ENCODE results near the gene ABCA7. TPM values are rescaled to one million over a fixed set of nuclear protein-coding genes. Genes with fewer than 3 reads are reported as not detected.

ABCA7 gene, protein sequence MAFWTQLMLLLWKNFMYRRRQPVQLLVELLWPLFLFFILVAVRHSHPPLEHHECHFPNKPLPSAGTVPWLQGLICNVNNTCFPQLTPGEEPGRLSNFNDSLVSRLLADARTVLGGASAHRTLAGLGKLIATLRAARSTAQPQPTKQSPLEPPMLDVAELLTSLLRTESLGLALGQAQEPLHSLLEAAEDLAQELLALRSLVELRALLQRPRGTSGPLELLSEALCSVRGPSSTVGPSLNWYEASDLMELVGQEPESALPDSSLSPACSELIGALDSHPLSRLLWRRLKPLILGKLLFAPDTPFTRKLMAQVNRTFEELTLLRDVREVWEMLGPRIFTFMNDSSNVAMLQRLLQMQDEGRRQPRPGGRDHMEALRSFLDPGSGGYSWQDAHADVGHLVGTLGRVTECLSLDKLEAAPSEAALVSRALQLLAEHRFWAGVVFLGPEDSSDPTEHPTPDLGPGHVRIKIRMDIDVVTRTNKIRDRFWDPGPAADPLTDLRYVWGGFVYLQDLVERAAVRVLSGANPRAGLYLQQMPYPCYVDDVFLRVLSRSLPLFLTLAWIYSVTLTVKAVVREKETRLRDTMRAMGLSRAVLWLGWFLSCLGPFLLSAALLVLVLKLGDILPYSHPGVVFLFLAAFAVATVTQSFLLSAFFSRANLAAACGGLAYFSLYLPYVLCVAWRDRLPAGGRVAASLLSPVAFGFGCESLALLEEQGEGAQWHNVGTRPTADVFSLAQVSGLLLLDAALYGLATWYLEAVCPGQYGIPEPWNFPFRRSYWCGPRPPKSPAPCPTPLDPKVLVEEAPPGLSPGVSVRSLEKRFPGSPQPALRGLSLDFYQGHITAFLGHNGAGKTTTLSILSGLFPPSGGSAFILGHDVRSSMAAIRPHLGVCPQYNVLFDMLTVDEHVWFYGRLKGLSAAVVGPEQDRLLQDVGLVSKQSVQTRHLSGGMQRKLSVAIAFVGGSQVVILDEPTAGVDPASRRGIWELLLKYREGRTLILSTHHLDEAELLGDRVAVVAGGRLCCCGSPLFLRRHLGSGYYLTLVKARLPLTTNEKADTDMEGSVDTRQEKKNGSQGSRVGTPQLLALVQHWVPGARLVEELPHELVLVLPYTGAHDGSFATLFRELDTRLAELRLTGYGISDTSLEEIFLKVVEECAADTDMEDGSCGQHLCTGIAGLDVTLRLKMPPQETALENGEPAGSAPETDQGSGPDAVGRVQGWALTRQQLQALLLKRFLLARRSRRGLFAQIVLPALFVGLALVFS (N-terminal part only)
- 4.5 and 5.8 TPM in 2 replicates for total RNA-seq

DNA sequence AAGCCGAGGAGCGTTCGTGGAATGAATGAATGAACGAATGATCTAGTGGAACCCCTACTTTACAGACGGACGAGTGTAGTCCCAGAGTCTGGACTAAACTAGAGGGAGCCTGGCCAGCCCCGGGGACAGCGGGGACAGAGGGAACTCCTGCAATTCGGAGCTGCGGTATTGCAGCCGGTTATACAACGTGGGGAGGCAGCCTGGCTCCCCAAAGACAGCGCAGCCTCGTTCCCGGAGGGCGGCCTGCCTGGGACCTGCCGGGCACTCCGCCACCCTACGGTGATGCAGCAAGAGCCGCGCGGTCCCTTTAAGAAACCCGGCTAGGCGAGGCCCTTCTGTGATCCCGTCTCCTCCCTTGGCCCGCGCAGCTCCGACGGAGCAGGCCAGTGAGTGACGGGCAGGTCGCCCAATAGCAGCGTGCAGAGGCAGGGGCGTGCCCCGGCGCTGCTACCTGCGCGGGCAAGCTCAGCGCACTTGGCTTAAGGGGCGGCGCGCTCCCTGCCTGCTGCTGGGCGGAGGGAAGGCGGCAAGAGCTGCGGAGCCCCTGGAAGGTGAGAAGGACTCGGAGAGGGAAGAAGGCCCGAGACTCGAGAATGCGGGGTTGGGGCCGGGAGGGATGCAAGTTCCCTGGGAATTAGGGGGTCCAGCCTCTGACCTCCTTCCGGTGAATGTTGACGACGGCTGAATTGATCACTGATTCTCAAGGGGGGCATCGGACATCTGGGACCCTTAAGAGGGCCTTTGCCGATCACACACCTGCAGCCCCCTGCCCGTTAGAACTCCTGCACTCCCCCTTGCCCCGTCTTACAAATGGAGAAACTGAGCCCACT lies at the start of gene ABCA7:
ABCA7 (plus strand) TSS at position 462 of the 830 bp plus-strand sequence. CDS start 1,255 bp downstream, outside the sequence.

DNA sequence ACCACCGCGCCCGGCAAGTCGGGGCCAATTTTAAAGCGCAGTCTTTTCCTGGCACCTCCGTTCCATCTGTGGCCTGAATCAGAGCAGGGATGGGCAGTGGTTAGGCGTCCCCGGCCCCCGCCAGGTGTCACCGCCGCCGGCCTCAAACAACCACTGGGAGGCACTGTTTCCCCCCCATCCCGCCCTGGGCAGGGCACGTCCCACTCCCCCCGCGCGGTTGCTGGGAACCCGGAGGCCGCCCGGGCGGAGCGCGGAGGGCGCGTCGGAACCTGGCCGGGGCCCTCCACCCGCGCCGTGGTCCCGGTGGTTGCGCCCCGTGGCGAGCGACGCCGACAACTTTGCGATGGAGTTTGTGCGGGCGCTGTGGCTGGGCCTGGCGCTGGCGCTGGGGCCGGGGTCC lies 39.8 kb upstream of the ABCA7 start, which contains the start of gene GRIN3B:
GRIN3B (plus strand) TSS at position 325 of the 400 bp plus-strand sequence; CDS start at position 344, 19 bp downstream.

DNA sequence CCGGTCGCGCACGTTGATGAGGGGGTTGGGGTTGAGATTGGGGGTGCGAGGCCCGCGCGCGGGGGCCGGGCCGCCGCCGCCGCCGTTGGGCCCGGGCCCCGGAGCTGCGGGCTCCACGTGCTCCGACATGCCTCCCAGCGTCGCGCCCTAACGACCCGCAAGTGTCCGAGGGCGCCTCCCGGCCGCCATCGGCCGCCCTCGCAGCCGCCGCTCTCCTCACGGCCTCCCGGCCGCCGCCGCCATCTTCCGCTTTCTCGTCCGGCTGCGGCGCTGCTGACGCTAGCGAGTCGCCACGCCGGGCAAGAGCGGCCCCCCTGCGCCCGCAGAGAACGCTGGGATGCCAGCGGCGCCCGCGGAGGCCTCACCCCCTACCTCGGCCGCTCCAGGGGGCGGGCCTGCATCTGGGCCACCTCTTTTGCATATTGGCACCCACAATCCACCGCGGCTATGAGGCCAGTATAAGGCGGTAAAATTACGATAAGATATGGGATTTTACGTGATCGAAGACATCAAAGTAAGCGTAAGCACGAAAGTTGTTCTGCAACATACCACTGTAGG lies 19.0 kb upstream of the ABCA7 start, which contains the start of gene TMEM259:
TMEM259 (minus strand) TSS at position 256 of the 558 bp plus-strand sequence; CDS start at position 129, 127 bp downstream.

DNA sequence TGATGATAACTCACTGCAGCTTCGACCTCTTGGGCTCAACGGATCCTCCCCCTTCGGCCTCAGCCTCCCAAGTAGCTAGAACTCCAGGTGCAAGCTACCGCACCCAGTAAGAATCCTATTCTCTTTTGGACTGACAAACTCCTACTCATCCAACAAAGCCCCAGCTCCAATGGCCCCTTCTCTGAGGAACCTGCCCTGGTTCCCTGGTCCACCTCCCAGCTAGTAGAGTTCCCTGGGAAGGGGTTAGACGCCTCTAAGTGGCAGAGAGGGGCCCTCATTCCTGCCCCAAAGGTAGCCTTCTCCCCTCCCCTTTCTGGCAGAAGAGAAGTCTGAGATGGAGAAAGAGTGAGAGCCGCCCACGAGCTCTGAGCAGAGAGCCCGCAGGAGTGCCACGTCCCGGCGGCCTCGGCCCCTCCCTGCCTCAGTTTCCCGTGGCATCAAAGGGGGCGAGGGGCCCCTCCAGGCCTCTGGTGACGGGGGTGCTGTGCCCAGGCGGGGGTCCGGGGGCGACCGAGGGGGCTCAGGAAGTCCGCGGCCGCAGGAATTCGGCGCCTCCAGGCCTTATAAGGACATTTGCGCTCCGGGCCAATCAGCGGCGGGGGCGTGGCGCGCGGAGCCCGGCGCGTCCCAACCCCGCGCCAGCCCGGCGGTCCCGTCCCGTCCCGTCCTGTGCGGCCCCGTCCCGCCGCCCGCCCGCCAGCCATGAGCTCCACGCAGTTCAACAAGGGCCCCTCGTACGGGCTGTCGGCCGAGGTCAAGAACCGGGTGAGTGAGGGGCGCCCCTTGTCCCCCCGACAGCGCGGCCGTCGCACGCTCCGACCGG lies 13.7 kb upstream of the ABCA7 start, which contains the start of gene CNN2:
CNN2 (plus strand) TSS at position 649 of the 823 bp plus-strand sequence; CDS start at position 703, 54 bp downstream.

DNA sequence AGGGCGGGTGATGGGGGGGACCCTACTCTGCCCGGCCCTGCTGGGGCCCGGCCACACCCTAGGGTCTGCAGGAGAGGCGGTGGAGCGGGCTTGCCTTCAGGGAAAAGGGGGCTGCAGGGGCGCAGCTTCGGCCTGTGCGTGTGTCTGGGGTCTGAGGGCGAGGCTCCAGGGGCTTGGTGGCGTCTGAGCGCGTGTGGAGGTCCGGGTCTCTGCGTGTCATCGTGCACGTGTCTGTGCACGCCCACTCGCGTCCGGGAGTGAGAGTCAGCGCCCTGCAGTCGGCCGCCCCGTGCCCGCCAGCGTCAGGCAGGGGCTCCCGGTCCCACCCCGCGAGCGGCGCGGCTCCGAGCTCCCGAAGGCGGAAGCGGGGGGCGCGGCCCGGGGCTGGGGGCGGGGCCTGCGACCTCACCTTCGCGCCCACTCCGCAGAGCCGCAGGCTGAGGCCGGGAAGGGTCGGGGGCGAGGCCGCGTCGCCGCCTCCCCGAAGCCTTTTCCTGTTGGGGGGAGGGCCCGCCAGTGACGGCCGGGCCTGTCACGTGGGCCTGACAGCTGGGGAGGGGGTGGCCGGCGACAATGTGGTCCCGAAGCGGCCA lies 26.9 kb downstream of the ABCA7 start, which contains the start of gene ARHGAP45:
ARHGAP45 (plus strand) TSS at position 420 of the 593 bp plus-strand sequence. CDS start 239 bp downstream, outside the sequence.

DNA sequence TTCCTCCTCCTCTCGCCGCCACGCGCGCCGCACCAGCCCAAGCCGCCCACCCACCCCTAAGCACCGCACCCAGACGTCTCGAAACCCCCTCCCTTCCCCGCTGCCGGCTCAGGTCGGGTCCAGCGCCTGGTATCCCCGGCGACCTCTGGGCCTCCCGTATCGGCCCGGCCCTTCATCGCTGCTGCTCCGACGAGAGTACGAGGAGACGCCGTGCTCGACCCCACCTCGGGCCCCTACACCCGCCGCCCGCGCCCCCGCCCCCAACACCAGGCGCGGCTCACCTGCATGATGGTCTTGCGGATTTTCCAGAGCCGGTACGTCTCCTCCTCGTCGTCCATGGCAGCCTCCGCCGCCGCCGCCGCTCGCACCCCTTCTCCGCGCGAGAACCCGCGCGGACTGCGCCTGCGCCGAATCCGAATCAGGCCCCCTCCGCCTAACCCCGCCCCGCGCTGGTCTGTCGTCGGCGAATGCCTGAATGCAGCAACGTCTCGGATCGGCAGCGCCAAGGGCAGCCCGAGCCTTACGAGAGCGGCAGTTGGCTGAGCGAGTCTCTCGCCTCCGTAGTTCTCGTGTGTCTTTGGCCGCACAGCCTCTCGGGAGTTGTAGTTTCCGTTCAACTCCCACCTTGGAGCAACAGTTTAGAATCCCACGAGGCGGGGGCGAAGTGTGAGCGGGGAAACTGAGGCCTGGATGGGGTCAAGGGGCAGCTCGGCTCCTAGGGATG lies 55.2 kb downstream of the ABCA7 start, which contains the start of gene POLR2E:
POLR2E (minus strand) TSS at position 398 of the 724 bp plus-strand sequence; CDS start at position 338, 60 bp downstream.

DNA sequence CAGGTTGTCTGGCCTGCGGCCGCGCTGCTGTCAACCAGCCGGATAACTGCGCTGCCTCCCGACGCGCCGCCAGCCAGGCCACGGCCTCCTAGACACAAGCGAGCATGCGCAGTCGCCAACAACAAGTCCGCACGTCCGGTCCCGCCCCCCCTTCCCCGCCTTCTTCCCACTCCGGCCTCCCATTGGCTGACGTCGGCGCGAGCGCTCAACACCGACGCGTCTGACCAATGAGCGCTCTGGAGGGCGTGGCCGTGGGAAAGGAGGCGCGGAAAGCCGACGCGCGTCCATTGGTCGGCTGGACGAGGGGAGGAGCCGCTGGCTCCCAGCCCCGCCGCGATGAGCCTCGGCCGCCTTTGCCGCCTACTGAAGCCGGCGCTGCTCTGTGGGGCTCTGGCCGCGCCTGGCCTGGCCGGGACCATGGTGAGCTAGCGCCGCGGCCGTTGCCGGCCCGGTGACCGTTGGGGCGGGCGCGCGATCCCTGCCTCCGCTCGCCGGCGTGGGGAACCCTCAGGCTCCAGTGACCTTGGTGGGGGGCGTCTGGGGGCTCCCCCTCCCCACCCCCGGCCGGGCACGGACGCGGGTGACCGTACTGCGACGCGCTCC lies 63.9 kb downstream of the ABCA7 start, which contains the start of gene GPX4:
GPX4 (plus strand) TSS at position 287 of the 603 bp plus-strand sequence; CDS start at position 337, 50 bp downstream.

Other genes starting within 250 kb of the ABCA7 start
- 190 and 240 TPM in 2 replicates for gene PTBP1, start 242.7 kb upstream of the ABCA7 start, total RNA-seq
- 0.36 and 2.1 TPM in 2 replicates for gene PLPPR3, start 218.2 kb upstream of the ABCA7 start, total RNA-seq
- gene AZU1, start 212.3 kb upstream of the ABCA7 start, total RNA-seq = not detected in 2 replicates
- 0.16 TPM in 1 of 2 replicates, not detected in the other for gene PRTN3, start 199.1 kb upstream of the ABCA7 start, total RNA-seq
- 2.4 and 6.9 TPM in 2 replicates for gene ELANE, start 187.8 kb upstream of the ABCA7 start, total RNA-seq
- gene CFD, start 180.4 kb upstream of the ABCA7 start, total RNA-seq = 70.6 and 164 TPM in 2 replicates
- gene MED16, start 146.9 kb upstream of the ABCA7 start, total RNA-seq = 25.8 and 35.2 TPM in 2 replicates
- gene RNU6-9, start 146.6 kb upstream of the ABCA7 start, total RNA-seq = not detected in 2 replicates
- 61.7 and 64.3 TPM in 2 replicates for gene R3HDM4, start 126.9 kb upstream of the ABCA7 start, total RNA-seq
- gene KISS1R, start 122.8 kb upstream of the ABCA7 start, total RNA-seq = not detected in 2 replicates
- 7.9 and 10.5 TPM in 2 replicates for gene ARID3A, start 114.1 kb upstream of the ABCA7 start, total RNA-seq
- gene WDR18, start 55.8 kb upstream of the ABCA7 start, total RNA-seq = 25.1 and 37.9 TPM in 2 replicates
- 0.54 and 0.97 TPM in 2 replicates for gene GRIN3B, start 39.7 kb upstream of the ABCA7 start, total RNA-seq
- 140 and 146 TPM in 2 replicates for gene TMEM259, start 19.0 kb upstream of the ABCA7 start, total RNA-seq
- gene RNU6-2, start 18.6 kb upstream of the ABCA7 start, total RNA-seq = not detected in 2 replicates
- gene CNN2, start 13.5 kb upstream of the ABCA7 start, total RNA-seq = 177 and 287 TPM in 2 replicates
- gene ARHGAP45, start 27.1 kb downstream of the ABCA7 start, total RNA-seq = 4.9 and 8.1 TPM in 2 replicates
- 198 and 220 TPM in 2 replicates for gene POLR2E, start 55.3 kb downstream of the ABCA7 start, total RNA-seq
- gene GPX4, start 63.9 kb downstream of the ABCA7 start, total RNA-seq = 486 and 619 TPM in 2 replicates
- 48.2 and 84.6 TPM in 2 replicates for gene SBNO2, start 134.2 kb downstream of the ABCA7 start, total RNA-seq
- gene STK11, start 165.7 kb downstream of the ABCA7 start, total RNA-seq = 51.4 and 70.3 TPM in 2 replicates
- gene CBARP, start 197.9 kb downstream of the ABCA7 start, total RNA-seq = 3.7 and 4.0 TPM in 2 replicates
- 66.6 and 105 TPM in 2 replicates for gene ATP5F1D, start 201.6 kb downstream of the ABCA7 start, total RNA-seq
- 22.0 and 38.2 TPM in 2 replicates for gene MIDN, start 208.5 kb downstream of the ABCA7 start, total RNA-seq
- gene CIRBP, start 229.2 kb downstream of the ABCA7 start, total RNA-seq = 317 and 409 TPM in 2 replicates
- gene FAM174C, start 235.4 kb downstream of the ABCA7 start, total RNA-seq = 26.9 and 75.8 TPM in 2 replicates
- not detected in 2 replicates for gene EFNA2, start 245.8 kb downstream of the ABCA7 start, total RNA-seq